ENCODE measurements around the gene CYP4Z1.
"Not testable (repeated sequence)": the region's sequence is repeated elsewhere in the genome, so short reads cannot be mapped to it uniquely, and the experiment has no call there.

CYP4Z1 gene

DNA sequence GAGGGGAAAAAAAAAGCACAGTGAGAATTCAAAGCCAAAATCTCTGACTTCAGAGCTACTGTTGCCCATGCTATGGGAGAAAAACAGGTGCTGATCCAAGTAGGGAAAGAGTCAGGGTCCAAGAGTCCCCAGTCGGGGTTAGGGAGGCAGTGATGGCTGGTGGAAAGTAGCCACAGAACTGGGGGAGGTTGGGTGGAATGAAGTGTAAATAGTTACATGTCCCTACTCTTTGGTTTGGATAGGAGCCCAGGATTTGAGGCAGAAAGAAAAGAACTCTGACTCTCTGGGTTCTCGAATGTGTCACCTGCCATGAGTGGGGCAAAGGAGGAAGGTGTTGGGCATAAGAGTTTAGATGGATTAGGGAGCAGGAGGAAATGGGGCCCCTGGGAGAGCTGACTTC lies 61.8 kb downstream of the CYP4Z1 start:
- not testable (repeated sequence) for DNase-seq (ENCODE audit: low read depth)

DNA sequence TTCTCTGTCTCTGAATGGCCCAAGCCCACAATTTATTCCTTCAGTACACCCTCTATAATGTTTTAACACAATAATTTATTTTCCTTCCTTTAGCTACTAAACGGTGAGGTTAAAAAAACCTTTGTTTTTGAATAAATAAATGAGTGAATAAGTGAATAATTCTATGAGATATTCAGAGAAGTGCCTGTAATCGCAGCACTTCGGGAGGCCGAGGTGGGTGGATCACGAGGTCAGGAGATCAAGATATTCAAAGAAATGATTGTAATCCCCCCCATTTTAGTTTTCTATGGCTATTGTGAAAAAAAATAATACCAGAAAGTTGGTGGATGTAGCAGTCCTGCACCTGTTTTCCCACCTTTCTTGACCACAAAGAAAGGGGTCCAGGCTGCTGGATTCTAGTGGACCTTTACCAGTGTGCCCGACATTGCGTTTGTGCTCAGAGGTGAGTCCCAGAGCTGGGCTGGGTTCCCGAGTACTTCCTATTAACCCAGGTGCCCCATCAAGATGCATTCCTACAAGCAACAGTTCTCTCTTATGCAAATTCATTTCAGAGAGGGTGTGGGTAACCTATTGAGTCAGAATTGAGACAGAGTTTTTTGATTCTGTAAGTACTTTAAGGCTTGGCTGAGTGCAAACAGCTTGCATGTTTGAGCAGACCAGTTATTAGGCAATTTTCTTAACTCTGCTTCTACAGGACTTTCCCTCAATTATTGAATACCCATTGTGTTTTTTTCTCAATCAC lies 62.6 kb downstream of the CYP4Z1 start:
- not testable (repeated sequence) for DNase-seq (ENCODE audit: low read depth)

DNA sequence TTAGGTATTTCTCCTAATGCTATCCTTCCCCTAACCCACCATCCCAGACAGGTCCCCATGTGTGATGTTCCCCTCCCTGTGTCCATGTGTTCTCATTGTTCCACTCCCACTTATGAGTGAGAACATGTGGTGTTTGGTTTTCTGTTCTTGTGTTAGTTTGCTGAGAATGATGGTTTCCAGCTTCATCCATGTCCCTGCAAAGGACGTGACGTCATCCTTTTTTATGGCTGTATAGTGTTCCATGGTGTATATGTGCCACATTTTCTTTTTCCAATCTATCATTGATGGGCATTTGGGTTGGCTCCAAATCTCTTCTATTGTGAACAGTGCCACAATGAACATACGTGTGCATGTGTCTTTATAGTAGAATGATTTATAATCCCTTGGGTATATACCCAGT lies 65.6 kb downstream of the CYP4Z1 start:
- DNase-seq (ENCODE audit: low read depth), result not testable (repeated sequence)

DNA sequence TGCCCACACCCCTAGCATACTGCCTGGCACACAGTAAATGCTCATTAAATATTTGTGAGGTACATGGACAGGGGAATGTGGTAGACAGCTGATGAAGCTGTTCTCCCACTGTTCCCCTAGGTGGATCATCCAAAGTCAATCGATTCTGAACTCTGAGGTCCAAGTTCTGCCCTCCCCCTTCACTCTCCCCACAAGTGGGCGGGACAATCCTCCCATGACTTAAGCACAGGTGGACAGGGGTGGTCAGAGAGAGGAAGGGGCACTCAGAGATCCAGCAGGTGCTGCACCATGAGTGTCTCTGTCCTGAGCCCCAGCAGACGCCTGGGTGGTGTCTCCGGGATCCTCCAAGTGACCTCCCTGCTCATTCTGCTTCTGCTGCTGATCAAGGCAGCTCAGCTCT lies 70.2 kb downstream of the CYP4Z1 start, which contains the start of gene CYP4A22:
CYP4A22 (plus strand) TSS at position 244 of the 400 bp plus-strand sequence; CDS start at position 289, 45 bp downstream.
- DNase-seq (ENCODE audit: low read depth), result no peak

DNA sequence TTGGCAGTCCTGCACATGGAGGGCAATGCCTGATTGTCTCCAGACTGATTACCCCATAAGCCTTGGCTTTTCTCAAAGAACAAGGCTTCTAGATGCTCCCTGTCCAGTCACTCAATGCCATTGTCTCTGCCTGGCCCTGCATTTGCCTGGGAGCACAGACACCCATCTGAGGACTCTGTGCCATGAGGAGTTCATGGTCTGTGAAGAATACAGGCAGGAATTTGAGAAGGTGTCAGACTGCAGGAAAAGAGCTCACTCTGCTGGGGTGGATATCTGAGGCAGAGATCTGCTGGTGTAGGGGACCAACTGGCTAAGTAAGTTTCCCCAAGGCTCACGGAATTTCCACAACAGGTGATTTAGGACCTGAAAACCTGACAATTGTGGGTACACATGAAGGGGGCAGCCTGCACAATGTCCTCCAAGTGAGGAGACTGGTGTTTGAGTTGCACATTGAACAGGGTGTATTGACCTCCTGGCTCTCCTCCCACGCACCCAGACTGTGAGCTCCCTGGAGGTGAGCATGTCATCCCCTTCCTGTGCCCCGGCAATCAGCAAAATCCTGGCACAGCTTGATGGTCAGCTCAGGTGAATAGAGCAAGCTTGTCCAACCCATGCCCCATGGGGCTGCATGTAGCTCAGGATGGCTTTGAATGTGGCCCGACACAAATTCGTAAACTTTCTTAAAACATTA lies 71.0 kb downstream of the CYP4Z1 start:
- DNase-seq (ENCODE audit: low read depth), result no peak

DNA sequence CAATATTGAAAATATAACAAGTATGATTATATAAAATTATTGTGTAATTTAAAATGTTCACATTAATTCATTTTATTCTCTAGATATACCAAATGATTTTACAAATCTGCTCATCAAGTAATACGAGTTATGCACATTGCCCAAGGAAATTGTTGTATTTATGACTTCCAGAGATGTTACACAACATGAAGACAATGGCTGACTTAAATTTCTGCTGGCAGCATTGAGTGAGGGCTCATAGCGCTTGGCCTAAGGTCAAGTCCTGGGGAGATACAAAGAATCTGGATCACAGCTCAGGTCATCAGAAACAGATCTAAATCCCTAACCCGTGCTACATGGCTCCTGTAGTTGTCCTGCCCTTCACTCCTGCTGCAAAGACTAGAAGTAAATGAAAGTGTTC lies 73.3 kb downstream of the CYP4Z1 start:
- DNase-seq (ENCODE audit: low read depth), result not testable (repeated sequence)

DNA sequence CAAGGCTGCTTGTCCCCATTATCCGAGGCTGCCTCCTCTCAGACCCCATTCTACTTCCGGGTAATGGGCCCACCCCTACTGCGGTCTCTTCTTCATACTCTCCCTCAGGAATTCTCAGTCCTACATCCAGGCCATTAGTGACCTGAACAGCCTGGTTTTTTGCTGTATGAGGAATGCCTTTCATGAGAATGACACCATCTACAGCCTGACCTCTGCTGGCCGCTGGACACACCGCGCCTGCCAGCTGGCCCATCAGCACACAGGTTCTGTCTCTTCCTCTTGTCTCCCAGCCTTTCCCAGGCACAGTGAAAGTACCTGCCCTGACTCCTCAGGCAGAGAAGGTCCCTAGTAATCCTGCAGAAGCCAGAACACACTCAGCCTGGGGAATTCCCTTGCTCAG lies 76.6 kb downstream of the CYP4Z1 start:
- not testable (repeated sequence) for DNase-seq (ENCODE audit: low read depth)

DNA sequence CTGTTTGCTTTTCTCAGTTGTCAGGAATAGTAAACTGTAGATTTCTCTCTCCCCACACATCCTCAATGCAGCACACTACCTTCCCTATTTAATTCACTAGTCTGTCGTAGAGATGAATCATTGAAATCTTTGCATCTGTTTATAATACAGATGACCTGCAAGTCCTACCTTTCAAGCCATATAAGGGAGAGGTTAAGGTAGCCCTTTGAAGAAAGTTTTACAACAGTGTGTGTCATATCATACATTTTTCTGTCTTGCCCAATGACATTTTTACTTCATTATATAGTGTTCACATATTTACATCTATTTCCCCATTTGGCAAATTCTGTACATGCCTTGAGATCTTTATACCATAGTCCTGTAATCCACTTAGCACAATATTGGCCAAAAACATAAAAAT lies 79.5 kb downstream of the CYP4Z1 start:
- not testable (repeated sequence) for DNase-seq (ENCODE audit: low read depth)

DNA sequence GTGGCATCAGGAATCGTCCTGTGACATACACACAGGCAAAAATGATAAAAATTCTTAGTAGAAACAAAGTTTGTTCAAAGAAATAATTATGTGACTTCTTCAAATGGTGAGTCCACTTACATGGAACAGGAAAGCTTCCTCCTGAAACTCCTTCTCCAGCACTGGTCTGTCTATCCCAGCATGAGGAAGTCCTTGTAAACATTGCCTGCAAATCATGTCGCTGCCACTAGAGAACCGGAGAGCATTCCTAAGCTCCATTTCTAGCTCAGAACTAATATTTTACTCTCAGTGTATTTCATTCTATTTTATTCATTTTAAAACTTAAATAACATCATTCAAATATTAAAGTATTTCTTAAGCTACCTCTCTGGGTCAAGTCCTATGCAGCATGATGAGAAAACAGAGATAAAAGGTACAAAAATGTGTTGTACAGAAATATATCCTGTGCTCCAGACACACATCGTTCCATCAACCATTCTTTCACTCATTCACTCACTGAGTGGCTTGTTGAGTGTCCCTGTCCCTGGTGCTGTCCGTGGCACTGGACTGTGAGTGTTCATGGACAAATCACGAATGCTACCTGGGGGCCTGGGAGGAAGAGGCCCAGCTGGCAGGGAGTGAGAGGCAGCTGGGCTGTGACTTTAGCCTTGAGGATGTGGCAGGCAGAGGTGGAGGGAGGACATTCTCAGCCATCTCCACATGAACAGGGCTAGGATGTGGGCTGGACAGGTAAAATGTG lies 80.2 kb downstream of the CYP4Z1 start:
- no peak for DNase-seq (ENCODE audit: low read depth)

DNA sequence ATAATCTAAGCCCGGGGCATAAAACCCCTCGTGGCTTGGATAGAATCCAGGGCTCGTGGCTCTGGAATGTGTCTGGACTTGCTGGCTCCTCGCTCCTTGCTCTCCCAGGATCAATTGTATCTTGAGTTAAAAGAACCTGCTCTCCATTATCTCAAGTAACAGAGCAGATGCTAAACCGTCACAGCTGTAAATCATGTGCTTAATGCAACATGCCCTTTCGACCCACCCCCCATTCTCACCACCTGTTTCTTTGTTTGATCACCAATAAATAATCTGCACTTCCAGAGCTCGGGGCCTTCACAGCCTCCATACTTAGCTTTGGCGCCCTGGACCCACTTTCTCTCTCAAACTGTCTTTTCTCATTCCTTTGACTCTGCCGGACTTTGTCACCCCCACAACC lies 82.1 kb downstream of the CYP4Z1 start:
- not testable (repeated sequence) for DNase-seq (ENCODE audit: low read depth)

DNA sequence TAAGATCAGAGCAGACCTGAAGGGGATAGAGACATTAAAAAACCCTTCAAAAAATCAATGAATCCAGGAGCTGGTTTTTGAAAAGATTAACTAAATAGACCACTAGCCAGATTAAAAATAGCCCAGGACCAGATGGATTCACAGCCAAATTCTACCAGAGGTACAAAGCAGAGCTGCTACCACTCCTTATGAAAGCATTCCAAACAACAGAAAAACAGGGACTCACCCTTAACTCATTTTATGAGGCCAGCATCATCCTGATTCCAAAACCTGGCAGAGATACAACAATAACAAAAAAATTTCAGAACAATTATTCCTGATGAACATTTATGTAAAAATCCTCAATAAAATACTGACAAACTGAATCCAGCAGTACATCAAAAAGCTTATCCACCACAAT lies 89.4 kb downstream of the CYP4Z1 start:
- not testable (repeated sequence) for DNase-seq (ENCODE audit: low read depth)

DNA sequence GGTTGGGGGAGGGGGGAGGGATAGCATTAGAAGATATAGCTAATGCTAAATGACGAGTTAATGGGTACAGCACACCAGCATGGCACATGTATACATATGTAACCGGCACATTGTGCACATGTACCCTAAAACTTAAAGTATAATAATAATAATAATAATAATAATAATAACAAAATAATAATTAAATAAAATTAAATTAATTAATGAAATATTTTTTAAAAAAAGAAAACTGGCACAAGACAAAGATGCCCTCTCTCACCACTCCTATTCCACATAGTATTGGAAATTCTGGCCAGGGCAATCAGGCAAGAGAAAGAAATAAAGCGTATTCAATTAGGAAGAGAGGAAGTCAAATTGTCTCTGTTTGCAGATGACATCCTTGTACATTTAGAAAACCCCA lies 90.9 kb downstream of the CYP4Z1 start:
- DNase-seq (ENCODE audit: low read depth), result not testable (repeated sequence)

DNA sequence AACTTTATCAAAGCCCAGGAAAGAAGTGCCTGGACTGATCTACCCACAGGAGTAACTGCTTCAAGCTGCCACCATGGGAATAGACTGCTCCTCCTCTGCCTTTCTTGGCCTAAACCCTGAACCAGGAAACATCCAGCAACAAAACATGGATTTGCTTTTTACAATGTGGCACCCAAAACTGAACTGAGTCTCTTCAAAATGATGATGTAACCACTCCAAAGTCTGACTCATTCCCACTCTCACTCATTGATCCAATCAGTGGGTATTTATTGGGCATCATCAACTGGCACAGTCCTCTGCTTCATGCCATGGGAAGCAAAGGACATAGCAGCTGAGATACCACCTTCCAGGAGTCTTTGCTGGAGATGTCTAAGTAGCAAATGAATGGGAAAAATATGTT lies 93.7 kb downstream of the CYP4Z1 start:
- no peak for DNase-seq (ENCODE audit: low read depth)

DNA sequence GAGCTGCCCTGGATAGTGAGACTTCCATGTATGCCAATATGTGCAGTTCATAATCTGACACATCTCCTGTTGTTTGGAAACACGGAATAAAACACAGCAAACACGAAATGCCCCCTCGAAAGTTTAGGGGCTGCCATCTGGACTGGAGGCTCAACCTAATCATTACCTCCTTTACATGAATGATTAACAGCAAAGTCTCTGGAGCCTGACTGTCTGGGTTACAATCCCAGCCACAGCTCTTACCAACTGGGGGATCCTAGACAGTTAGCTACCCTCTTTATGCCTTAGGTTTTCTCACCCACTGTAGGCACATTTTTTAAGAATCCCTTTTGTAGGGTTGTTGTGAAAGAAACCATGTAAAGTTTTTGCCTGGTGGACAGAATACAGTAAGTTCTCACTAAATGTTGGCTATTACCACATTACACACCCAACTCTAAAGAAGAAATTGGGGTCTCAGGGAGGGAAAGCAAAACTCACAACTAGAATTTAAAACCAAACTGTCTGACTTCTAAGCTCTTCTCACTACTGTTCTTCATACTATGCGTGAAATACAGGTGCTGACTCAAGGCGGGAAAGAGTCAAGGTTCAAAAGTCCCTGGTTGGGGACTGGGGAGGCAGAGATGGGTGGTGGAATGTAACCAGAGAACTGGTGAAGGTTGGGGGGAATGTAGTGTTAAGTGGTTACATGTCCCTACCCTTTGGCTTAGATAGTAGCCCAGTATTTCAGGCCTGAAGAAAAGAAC lies 94.4 kb downstream of the CYP4Z1 start:
- DNase-seq (ENCODE audit: low read depth), result no peak

DNA sequence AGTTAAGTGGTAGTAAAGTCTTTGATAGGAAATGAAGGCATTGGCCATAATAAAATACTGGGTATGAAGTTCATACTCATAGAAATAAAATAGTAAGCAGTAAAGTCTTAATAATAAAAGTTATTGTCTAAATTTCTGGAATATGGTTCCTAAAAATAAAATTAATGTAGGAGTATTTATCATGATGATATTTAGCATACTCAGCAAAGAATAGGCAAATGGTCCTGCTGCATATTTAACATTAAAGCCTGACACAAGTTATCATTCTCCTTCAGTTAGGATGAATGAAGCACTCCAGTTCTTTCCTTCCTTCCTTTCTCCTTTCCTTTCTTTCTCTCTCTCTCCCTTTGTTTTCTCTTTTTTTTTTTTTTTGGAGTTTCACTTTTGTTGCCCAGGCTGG lies 97.5 kb downstream of the CYP4Z1 start:
- DNase-seq (ENCODE audit: low read depth), result no peak

All from fibroblast of the conjunctiva (primary cell).